Measurements from ENCODE around the gene MEA1.

DNA sequence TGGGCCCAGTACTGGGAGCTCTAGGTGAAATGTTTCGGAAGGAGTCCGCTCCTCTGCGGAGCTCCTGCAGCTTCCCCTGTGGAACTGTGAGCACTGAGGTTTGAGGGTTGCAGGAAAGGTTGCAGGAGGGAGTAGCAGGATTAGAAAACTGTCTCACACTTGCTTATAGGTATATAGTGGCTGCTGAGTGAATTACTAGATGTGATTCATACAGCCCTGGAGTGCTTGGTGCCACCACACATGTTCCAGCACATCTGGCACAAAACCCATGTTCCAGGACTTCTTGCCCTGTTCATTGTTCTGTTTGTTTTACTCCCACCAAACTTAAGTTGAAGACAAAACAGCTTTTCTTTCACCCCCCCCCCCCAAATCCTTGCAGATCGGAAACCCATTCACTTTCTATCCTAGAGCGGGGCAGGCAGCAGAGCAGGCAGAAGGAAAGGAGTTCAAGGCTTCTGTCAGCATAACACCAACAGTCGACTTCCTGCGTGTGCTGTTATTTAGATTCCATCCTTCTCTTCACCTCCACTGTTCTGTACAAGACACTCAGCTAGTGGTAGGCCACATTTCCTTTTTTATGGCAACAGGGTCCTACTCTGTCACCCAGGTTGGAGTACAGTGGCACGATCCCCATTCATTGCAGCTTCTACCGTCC lies 34.1 kb downstream of the MEA1 start:
- TF ChIP-seq, protein P1, sequence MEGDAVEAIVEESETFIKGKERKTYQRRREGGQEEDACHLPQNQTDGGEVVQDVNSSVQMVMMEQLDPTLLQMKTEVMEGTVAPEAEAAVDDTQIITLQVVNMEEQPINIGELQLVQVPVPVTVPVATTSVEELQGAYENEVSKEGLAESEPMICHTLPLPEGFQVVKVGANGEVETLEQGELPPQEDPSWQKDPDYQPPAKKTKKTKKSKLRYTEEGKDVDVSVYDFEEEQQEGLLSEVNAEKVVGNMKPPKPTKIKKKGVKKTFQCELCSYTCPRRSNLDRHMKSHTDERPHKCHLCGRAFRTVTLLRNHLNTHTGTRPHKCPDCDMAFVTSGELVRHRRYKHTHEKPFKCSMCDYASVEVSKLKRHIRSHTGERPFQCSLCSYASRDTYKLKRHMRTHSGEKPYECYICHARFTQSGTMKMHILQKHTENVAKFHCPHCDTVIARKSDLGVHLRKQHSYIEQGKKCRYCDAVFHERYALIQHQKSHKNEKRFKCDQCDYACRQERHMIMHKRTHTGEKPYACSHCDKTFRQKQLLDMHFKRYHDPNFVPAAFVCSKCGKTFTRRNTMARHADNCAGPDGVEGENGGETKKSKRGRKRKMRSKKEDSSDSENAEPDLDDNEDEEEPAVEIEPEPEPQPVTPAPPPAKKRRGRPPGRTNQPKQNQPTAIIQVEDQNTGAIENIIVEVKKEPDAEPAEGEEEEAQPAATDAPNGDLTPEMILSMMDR (tag by site-specific recombination; IDR thresholded peaks at IDR 0.05): no peak
- TF ChIP-seq ZNF777 (tag by site-specific recombination; IDR thresholded peaks at IDR 0.05; ENCODE audit: borderline replicate concordance) (no peak), GLIS2 (tag by site-specific recombination; IDR thresholded peaks at IDR 0.05) (no peak), ZNF174 (tag by site-specific recombination; IDR thresholded peaks at IDR 0.05) (no peak), ZNF600 (tag by site-specific recombination; IDR thresholded peaks at IDR 0.05) (peak; percentile 84)
- TF ChIP-seq, protein P2, sequence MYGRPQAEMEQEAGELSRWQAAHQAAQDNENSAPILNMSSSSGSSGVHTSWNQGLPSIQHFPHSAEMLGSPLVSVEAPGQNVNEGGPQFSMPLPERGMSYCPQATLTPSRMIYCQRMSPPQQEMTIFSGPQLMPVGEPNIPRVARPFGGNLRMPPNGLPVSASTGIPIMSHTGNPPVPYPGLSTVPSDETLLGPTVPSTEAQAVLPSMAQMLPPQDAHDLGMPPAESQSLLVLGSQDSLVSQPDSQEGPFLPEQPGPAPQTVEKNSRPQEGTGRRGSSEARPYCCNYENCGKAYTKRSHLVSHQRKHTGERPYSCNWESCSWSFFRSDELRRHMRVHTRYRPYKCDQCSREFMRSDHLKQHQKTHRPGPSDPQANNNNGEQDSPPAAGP (tag by site-specific recombination; IDR thresholded peaks at IDR 0.05): no peak
